GM21381 (cell line): ENCODE data around the gene PLCB4.
A peak's percentile ranks its signal among the peaks of the same experiment; 100 is the strongest.

Experiments used
- ATAC-seq: cut with Tn5 transposase; IDR thresholded peaks from one replicate; pipeline ENCODE4 v1.9.1; 2021; ENCODE audit warnings: mild to moderate bottlenecking, moderate library complexity; ENCODE audit not compliant: unreplicated experiment

PLCB4 gene

GRCh38 chr20:9389346-9389745, 320.5 kb downstream of the PLCB4 start:
- ATAC-seq, result no peak

DNA sequence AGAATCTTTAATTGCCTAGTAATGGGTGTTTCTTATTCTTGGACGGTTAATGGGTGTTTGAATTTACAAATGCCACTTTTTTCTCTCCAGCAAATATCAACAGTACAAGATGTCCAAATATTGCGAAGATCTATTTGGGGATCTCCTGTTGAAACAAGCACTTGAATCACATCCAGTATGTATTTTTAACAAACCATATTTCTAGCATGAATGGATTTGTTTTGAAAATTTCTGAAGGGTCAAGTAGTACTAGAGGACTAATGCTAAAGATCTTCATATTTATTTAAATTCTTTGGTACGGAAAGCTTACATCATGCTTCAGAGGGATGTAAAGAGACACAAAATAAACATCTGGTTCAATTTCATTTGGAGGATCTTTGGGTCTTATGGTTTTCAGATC, 321.6 kb downstream of the PLCB4 start:
- ATAC-seq, result no peak

GRCh38 chr20:9392892-9393857, 324.3 kb downstream of the PLCB4 start:
- no peak for ATAC-seq

- ATAC-seq, result no peak
Measured at GRCh38 chr20:9395971-9396370, 327.1 kb downstream of the PLCB4 start.

- peak; percentile 94 for ATAC-seq
Measured at GRCh38 chr20:9397928-9398327, 329.0 kb downstream of the PLCB4 start.

DNA sequence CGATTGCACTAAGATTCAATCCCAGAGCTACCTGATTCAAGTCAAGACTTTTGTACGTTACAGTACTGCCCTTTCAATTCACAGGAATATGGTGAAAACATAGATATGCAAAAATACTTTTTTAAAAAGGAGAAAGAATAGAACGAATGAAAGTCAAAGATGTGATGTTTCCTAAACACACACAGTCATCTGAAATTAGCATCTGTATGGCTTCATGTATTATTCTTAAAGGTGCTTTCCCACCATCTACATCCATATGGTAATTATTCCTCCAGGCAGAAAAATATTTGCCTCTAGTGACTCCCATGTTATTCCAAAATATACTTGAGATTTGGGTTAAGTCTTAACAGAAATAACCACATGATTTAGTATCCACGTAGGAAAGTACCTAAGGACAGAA, 330.0 kb downstream of the PLCB4 start:
- ATAC-seq, result no peak

GRCh38 chr20:9399322-9399721, 330.4 kb downstream of the PLCB4 start:
- no peak for ATAC-seq

GRCh38 chr20:9400171-9401025, 331.5 kb downstream of the PLCB4 start:
- no peak for ATAC-seq

DNA sequence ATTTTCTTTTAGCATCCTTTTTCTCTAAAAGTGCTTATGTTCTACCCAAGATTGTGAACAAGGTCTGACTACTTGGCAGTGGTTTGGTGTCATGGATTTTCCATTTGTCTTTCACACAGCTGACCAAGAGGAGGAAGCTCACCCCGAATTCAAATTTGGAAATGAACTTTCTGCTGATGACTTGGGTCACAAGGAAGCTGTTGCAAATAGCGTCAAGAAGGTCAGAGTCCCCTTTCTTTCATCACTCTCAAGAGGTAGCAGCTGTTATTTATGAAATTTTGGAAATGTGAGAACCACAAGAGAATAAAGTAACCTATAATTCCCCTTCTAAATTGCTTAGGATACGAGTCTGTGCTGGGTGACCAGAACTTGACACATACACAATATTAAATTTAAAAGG, 332.5 kb downstream of the PLCB4 start:
- ATAC-seq, result no peak

- no peak for ATAC-seq
Measured at GRCh38 chr20:9402141-9402540, 333.3 kb downstream of the PLCB4 start.

DNA sequence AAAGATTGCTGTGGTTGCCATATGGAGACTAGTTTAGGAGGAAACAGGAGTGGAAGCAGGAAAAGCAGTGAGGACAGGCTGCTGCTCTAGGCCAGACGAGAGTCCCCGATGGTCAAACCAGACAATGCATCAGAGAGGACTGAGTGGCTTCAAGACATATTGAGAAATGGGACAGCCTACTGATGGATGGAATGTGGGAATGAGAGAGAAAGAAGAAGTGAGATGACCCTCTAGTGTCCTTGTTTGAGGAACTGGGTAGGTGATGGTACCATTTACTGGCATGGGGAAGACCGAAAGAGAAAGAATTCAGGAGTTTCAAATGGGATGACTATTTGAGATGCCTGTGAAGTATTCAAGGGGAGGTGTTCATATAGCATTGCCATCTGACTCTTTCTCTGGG, 333.7 kb downstream of the PLCB4 start:
- ATAC-seq, result no peak

GRCh38 chr20:9403448-9403847, 334.6 kb downstream of the PLCB4 start:
- ATAC-seq, result no peak

DNA sequence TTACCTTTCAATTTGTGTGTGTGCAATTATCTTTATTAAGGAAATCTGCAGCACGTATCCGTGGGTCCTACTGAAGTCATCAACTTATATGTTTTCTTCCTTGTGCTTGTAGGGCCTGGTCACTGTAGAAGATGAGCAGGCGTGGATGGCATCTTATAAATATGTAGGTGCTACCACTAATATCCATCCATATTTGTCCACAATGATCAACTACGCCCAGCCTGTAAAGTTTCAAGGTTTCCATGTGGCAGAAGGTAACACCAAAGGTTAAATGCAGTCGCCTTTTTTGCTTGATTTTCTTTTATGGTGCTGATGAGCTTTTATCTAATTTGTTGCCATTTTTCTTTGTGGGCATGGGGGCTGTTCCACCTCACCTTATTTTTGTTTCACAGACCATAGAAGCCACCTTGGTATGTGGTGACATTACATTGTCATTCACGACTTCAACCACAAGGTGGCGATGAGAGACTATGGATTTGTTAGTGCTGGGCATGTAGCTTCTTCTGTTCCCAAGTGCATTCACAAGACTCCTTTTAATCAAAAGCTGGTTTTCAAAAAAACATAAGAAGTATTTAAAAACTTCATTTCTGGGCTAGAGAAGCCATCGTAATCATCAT, 339.0 kb downstream of the PLCB4 start:
- ATAC-seq, result no peak

DNA sequence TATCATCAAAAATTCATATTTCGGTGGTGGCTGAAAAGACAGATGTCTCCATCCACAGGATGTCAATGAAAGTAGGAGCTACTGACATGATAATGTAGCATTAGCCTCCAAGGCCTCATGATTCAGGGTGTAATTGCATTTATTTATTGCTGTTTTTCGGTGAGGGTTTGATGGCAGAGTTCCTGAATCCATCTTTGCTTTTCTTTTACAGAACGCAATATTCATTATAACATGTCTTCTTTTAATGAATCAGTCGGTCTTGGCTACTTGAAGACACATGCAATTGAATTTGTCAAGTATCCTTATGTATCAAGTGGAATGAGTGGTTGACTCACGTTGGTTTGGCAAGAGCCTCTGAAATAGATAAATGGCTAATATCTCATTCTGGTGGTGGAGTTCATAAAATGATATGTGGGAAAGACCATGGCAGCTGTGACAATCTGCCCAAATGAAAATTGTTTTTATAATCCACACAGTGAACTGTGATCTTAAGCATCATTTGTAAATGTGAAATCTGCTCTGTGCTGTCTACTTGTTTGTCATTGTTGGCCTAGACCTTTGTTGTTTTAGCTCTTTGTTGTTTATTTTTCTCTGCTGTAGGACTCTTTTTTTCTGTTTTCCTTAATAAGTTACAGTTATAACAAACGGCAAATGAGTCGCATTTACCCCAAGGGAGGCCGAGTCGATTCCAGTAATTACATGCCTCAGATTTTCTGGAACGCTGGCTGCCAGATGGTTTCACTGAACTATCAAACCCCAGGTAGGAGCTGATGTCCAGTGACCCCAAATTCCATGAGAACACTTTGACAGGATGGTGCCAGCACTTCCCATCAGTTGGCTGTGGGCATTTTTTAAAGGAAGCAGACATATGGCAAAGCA, 339.8 kb downstream of the PLCB4 start:
- no peak for ATAC-seq

DNA sequence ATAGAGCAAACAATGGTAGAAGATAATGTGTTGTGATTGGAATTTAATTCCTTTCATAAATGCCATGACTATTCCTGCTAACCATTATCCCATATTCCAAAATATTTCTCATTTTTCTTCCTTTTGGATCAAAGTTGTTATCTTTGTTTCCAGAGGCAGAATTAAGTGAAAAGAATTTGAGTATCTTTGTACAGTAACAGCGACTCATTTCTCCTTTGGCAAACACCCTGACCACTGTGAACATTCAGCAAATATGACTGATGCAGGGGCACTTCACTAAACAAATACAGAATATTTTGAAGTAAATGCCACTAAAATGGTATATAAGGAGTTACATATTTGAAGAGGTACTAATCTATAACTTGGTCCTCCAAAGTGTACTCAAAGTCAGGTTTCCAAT, 340.5 kb downstream of the PLCB4 start:
- no peak for ATAC-seq

DNA sequence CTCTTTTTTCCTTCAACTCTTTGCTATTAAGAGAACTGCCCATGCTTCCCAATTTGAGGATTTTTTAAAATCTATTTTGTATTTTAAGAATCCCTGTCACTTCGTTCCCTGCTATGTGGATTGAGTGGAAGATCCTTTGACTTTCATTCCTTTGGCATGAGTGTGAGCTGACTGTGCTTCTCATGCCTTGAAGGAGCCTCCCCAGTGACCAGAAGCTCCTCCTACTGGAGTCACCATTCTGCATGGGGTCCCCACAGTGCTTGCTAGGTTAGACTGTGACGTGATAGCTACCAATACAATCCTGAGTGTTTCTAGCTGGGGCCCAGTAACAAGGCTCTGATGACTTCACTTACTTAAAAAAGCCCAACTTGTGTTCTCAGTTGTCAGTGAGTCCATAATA, 341.1 kb downstream of the PLCB4 start:
- no peak for ATAC-seq

DNA sequence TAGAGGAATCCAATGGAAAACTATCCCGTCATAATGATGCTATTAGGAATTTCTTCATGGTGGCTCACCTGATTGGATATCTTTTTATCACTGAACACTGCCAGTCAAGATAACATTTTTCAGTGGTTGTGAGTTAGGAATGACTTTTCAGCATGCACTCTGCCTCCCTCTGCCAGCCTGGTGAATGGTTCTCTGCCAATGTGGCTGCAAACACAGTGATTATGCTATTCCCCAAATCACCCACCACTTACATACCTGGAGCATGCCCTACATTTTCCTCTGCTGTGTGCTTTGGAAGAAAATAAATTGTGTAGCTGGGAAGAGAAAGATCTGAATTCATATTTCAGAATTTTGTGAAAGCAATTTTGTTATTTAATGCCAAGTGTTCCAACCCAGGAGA, 342.9 kb downstream of the PLCB4 start:
- ATAC-seq, result no peak

DNA sequence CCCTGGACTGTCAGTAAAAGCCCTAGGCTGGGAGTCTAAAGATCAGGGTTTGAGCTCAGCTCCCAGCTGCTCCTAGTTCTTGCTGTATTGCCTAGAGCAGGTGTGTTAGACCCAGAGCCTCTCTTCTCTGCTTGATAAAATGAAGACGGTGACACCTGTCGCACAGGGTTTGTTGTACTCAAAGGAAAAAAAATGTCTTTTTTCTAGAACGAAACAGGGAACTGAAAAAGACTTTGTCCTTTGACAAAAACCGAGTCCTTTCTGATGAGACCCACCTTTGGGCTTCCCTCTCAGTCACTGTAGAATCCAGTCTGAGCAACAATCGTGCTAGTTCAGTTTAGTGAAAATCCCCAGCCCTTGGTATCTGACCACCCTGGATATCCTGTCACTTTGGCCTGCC, 343.4 kb downstream of the PLCB4 start:
- ATAC-seq, result peak; percentile 71

DNA sequence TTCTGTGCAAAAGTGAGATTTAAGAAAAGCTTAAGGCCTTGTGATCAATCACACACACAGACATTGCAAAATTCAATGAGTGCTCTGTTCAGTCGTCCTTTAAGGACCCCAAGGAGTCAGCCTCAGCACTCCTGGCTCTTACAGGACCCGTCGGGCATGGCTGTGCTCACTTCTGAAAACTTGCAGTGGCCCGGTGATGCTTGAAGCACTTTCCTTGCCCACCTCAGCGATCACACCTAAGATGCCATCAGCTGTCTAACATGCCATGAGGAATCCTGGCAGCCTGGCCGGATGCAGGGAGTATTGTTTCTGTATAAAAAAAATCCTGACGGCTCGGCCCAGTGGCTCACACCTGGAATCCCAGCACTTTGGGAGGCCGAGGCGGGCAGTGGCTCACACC, 344.1 kb downstream of the PLCB4 start:
- no peak for ATAC-seq

GRCh38 chr20:9415426-9415825, 346.5 kb downstream of the PLCB4 start:
- ATAC-seq, result no peak
